GM12891 (cell line): ENCODE results near the gene MAEL. TPM values are rescaled to one million over a fixed set of nuclear protein-coding genes. Genes with fewer than 3 reads are reported as not detected.

Source experiments
- DNase-seq: peaks from one replicate; pipeline ENCODE4 v3.0.0; 2011; ENCODE audit warnings: low spot score; ENCODE audit not compliant: insufficient read length
- FAIRE-seq: peaks from 2 replicates; lab custom pipeline; 2011; peaks lifted over from hg19 to GRCh38; lab: Jason Lieb, UNC
- PAX5 ChIP-seq: IDR thresholded peaks from 2 replicates; pipeline ENCODE4 v1.6.1; 2011; ENCODE audit warnings: low read length, moderate library complexity, mild to moderate bottlenecking; ENCODE audit not compliant: insufficient read depth, severe bottlenecking
- POLR2A ChIP-seq: IDR thresholded peaks from 2 replicates; pipeline ENCODE4 v1.6.1; 2011; ENCODE audit warnings: low read depth, low read length, control low read depth
- POLR2AphosphoS5 ChIP-seq: IDR thresholded peaks from 2 replicates; pipeline ENCODE4 v1.6.1; 2011; ENCODE audit warnings: low read depth, low read length, control low read depth
- POU2F2 ChIP-seq: IDR thresholded peaks from 2 replicates; pipeline ENCODE4 v1.6.1; 2011; ENCODE audit warnings: low read depth, mild to moderate bottlenecking, control low read depth, low read length, moderate library complexity
- SPI1 ChIP-seq: IDR thresholded peaks from 2 replicates; pipeline ENCODE4 v1.6.1; 2011; ENCODE audit warnings: low read depth, low read length, control low read depth
- TAF1 ChIP-seq: IDR thresholded peaks from 2 replicates; pipeline ENCODE4 v1.6.1; 2011; ENCODE audit warnings: low read depth, low read length, control low read depth
- polyA plus RNA-seq: library from polyadenylated mRNA; unstranded; fragments of >200 nt; gene quantifications from one replicate; pipeline ENCODE4 v1.2.1, GENCODE V29; 2012; ENCODE audit warnings: low read depth, missing spikeins, inconsistent platforms; ENCODE audit not compliant: missing spikeins

Gene MAEL
- 0.06 TPM for polyA plus RNA-seq

GRCh38 chr1:166988974-166989515 lies at the start of gene MAEL:
Gene MAEL, plus strand, starts transcription at chr1:166989280. Its CDS starts 73 bp downstream, at chr1:166989353.
- DNase-seq (no peak), FAIRE-seq (no peak)
- TF ChIP-seq POU2F2 (no peak), PAX5 (no peak), TAF1 (no peak), POLR2A (no peak), SPI1 (no peak), POLR2AphosphoS5 (no peak)

- TF ChIP-seq POLR2AphosphoS5 (no peak), PAX5 (no peak), TAF1 (no peak), SPI1 (no peak), POU2F2 (no peak), POLR2A (no peak)
- FAIRE-seq (no peak), DNase-seq (no peak)
Measured at GRCh38 chr1:166939741-166940375, 49.2 kb upstream of the MAEL start.

GRCh38 chr1:166944186-166944967 lies 44.7 kb upstream of the MAEL start:
- DNase-seq: no peak
- no peak for FAIRE-seq
- TF ChIP-seq POLR2A (no peak), SPI1 (no peak), PAX5 (no peak), TAF1 (no peak), POU2F2 (no peak), POLR2AphosphoS5 (no peak)

- DNase-seq (no peak), FAIRE-seq (peak; percentile 9)
- TF ChIP-seq SPI1 (no peak), POLR2A (no peak), PAX5 (no peak), POU2F2 (no peak), POLR2AphosphoS5 (no peak), TAF1 (no peak)
Measured at GRCh38 chr1:166947398-166948043, 41.6 kb upstream of the MAEL start.

GRCh38 chr1:166948856-166949350 lies 40.2 kb upstream of the MAEL start:
- FAIRE-seq: no peak
- TF ChIP-seq POLR2AphosphoS5: no peak
- no peak for TF ChIP-seq PAX5
- TF ChIP-seq POLR2A: no peak
- no peak for TF ChIP-seq SPI1
- no peak for TF ChIP-seq POU2F2
- TF ChIP-seq TAF1: no peak
- DNase-seq: no peak

GRCh38 chr1:166950156-166950555 lies 38.9 kb upstream of the MAEL start:
- TF ChIP-seq POLR2AphosphoS5: no peak
- TF ChIP-seq SPI1: no peak
- TF ChIP-seq PAX5: no peak
- no peak for TF ChIP-seq TAF1
- FAIRE-seq: no peak
- no peak for DNase-seq

GRCh38 chr1:166951050-166951449 lies 38.0 kb upstream of the MAEL start:
- no peak for DNase-seq
- FAIRE-seq: no peak
- TF ChIP-seq TAF1: no peak
- TF ChIP-seq POU2F2: no peak
- no peak for TF ChIP-seq SPI1
- TF ChIP-seq PAX5: no peak
- TF ChIP-seq POLR2AphosphoS5: no peak
- no peak for TF ChIP-seq POLR2A

- DNase-seq: no peak
- TF ChIP-seq POLR2A (no peak), SPI1 (no peak), POU2F2 (no peak), PAX5 (no peak), POLR2AphosphoS5 (no peak)
- no peak for FAIRE-seq
Measured at GRCh38 chr1:166952002-166952746, 36.9 kb upstream of the MAEL start.

- FAIRE-seq (no peak), DNase-seq (no peak)
- TF ChIP-seq POU2F2 (no peak), PAX5 (no peak), TAF1 (no peak), POLR2AphosphoS5 (no peak)
Measured at GRCh38 chr1:166953491-166953890, 35.6 kb upstream of the MAEL start.
